Tibial nerve (tissue), 4 donors: ENCODE data around the gene GHR.

Source experiments
- EP300 ChIP-seq, 2 donors: sonication (generic); formaldehyde crosslinking; IDR thresholded peaks; one replicate each; pipeline ENCODE4 v1.6.1; 2017; ENCODE audit warnings: antibody characterized with exemption in 2 of 2, mild to moderate bottlenecking in 1 of 2
- POLR2A ChIP-seq, 2 donors: fragments of 450-650 bp; IDR thresholded peaks; one replicate each; pipeline ENCODE4 v1.6.1; 2017; ENCODE audit warnings: antibody characterized with exemption in 2 of 2, mild to moderate bottlenecking in 2 of 2, moderate library complexity in 2 of 2
- TF ChIP-seq, protein P1 (sequence below), 5 experiments: fragments of 200-600 bp in 3 of 5; fragments of 450-650 bp in 2 of 5; sonication (generic) in 3 of 5; IDR thresholded peaks; one replicate each; pipeline ENCODE4 v1.5.1; 2016 to 2019; ENCODE audit warnings: antibody characterized with exemption in 5 of 5, mild to moderate bottlenecking in 3 of 5, moderate library complexity in 2 of 5

DNA sequence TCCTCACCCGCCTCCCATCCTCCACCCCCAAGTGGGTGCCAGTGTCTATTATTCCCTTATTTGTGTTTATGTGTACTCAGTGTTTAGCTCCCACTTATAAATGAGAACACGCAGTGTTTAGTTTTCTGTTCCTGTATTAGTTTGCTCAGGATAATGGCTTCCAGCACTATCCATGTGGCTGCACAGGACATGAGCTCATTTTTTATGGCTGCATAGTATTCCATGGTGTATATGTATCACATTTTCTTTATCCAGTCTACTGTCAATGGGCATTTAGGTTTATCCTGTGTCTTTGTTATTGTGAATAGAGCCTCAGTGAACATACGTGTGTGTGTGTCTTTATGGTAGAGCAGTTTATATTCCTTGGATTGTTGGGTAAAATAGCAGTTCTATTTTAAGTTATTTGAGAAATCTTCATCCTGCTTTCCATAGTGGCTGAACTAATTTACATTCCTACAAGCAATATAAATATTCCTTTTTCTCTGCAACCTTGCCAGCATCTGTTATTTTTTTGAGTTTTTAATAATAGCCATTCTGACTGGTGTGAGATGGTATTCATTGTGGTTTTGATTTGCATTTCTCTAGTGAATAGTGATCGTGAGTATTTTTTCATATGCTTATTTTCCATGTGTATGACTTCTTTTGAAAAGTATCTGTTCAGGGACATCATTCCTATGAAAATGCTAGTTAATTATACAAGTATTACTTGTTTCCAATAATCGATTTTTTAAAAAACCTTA is 169.3 kb downstream of the GHR start:
- no peak for TF ChIP-seq POLR2A (IDR thresholded peaks at IDR 0.05)
- TF ChIP-seq, protein P1, sequence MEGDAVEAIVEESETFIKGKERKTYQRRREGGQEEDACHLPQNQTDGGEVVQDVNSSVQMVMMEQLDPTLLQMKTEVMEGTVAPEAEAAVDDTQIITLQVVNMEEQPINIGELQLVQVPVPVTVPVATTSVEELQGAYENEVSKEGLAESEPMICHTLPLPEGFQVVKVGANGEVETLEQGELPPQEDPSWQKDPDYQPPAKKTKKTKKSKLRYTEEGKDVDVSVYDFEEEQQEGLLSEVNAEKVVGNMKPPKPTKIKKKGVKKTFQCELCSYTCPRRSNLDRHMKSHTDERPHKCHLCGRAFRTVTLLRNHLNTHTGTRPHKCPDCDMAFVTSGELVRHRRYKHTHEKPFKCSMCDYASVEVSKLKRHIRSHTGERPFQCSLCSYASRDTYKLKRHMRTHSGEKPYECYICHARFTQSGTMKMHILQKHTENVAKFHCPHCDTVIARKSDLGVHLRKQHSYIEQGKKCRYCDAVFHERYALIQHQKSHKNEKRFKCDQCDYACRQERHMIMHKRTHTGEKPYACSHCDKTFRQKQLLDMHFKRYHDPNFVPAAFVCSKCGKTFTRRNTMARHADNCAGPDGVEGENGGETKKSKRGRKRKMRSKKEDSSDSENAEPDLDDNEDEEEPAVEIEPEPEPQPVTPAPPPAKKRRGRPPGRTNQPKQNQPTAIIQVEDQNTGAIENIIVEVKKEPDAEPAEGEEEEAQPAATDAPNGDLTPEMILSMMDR (IDR thresholded peaks at IDR 0.05), result no peak
- TF ChIP-seq EP300 (IDR thresholded peaks at IDR 0.05), result no peak
